ENCODE measurements around the gene NPTN. TPM values are rescaled to one million over a fixed set of nuclear protein-coding genes. Genes with fewer than 3 reads are reported as not detected.

Gene NPTN
- total and polyA plus RNA-seq, 2 of the 13 experiments (the other 11 are each of a cell fraction or from before 2014, with no cell fraction given): 78.0 to 110 TPM

GRCh38 chr15:73569361-73569760 lies 63.8 kb downstream of the NPTN start (continued):
- TF ChIP-seq ZNF318 (CRISPR knock-in tag; IDR thresholded peaks at IDR 0.05): no peak
- no peak for TF ChIP-seq ZBED4 (CRISPR knock-in tag; IDR thresholded peaks at IDR 0.05; ENCODE audit: borderline replicate concordance)
- no peak for TF ChIP-seq MEF2D (CRISPR knock-in tag; IDR thresholded peaks at IDR 0.05)
- TF ChIP-seq XRCC5 (optimal IDR thresholded peaks at IDR 0.05; ENCODE audit: low read length): no peak
- TF ChIP-seq CBX1 (IDR thresholded peaks at IDR 0.05; ENCODE audit: low read depth): no peak
- TF ChIP-seq ZNF451 (CRISPR knock-in tag; IDR thresholded peaks at IDR 0.05): no peak
- no peak for TF ChIP-seq ZFP41 (CRISPR knock-in tag; IDR thresholded peaks at IDR 0.05; ENCODE audit: borderline replicate concordance)
- TF ChIP-seq NFYB (CRISPR knock-in tag; IDR thresholded peaks at IDR 0.05): no peak
- TF ChIP-seq ARID4A (CRISPR knock-in tag; IDR thresholded peaks at IDR 0.05; ENCODE audit: borderline replicate concordance): no peak

All from HepG2 (cell line).